ENCODE results near the gene MAP7. TPM values are rescaled to one million over a fixed set of nuclear protein-coding genes. Genes with fewer than 3 reads are reported as not detected.

MAP7 gene
- total and polyA plus RNA-seq, 2 donors (not counting 3 experiments of a cell fraction or from before 2014, with no cell fraction given) = 0.07 to 0.42 TPM

DNA sequence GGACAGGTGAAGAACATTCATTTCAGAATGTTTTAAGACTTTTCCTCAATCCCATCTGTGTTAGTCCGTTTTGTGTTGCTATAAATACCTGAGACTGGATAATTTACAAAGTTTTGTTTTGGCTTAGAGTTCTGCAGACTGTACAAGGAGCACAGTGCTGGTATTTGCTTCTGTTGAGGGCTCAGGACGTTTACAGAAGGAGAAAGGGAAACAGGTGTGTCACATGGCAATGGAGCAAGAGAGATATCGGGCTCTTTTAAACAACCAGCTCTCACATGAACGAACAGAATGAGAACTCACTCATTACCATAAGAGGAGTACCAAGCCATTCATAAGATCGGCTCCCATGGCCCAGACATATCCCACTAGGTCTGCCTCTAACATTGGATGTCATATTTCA is 16.7 kb downstream of the MAP7 start:
- Histone ChIP-seq H3K9me3 (replicated peaks; ENCODE audit: control insufficient read depth, insufficient read depth, low read length) (no peaks in the 10 kb centered on the region), H2AFZ (ENCODE audit: low read depth, low read length) (no peak overlapping the region), H3K27me3 (ENCODE audit: control insufficient read depth in 2 of 2, insufficient read depth in 2 of 2, low read length in 2 of 2) (peaks cover 7 to 14% of the 10 kb centered on the region in 2 experiments), H3K4me3 (replicated peaks in 1 of 3; ENCODE audit: insufficient read depth in 1 of 3, low read depth in 1 of 3, low read length in 3 of 3) (no peak overlapping the region), H3K4me2 (ENCODE audit: insufficient read depth, low read length) (no peak overlapping the region), H4K20me1 (replicated peaks; ENCODE audit: control insufficient read depth, extremely low read depth, insufficient read depth, low read length) (no peaks in the 10 kb centered on the region), H3K27ac (ENCODE audit: insufficient read depth, low read depth, low read length) (no peak overlapping the region), H3K9ac (replicated peaks; ENCODE audit: extremely low read depth, insufficient read depth, low read length) (no peak overlapping the region), H3K79me2 (ENCODE audit: control insufficient read depth, insufficient read depth, low read length) (no peaks in the 10 kb centered on the region), H3K36me3 (ENCODE audit: control insufficient read depth in 2 of 2, extremely low read depth in 1 of 2, insufficient read depth in 2 of 2, low read length in 2 of 2) (no peaks in the 10 kb centered on the region), H3K4me1 (ENCODE audit: control insufficient read depth, extremely low read depth, insufficient read depth, low read length) (no peaks in the 10 kb centered on the region), H3K9me1 (replicated peaks; ENCODE audit: control insufficient read depth, extremely low read depth, insufficient read depth, low read length) (no peaks in the 10 kb centered on the region)
- CTCF ChIA-PET = no interaction called here
- no TSS peak for BruUV-seq (replicated peaks)
- intact Hi-C loops (cut with micrococcal nuclease) = no loop called here
- no peak for TF ChIP-seq CTCF (IDR thresholded peaks at IDR 0.05; ENCODE audit: extremely low read depth in 1 of 2, insufficient read depth in 1 of 2, low read depth in 1 of 2, low read length in 2 of 2)
- TF ChIP-seq JUN (IDR thresholded peaks at IDR 0.05; ENCODE audit: borderline replicate concordance, insufficient read depth, insufficient read length, low read depth) = no peak
- no peak for TF ChIP-seq MYC (IDR thresholded peaks at IDR 0.05; ENCODE audit: low read depth, low read length)
- DNase-seq (ENCODE audit: low read depth, low spot score) (no peak), FAIRE-seq (no peak)
- dilution Hi-C loops (cut with MboI; ENCODE audit: extremely low pct_ligation_motif_present, low sequenced_read_pairs) = no loop called here
- POLR2A ChIA-PET = no interaction called here

- Histone ChIP-seq H3K4me3 (replicated peaks in 1 of 3; ENCODE audit: insufficient read depth in 1 of 3, low read depth in 1 of 3, low read length in 3 of 3) (no peak overlapping the region), H4K20me1 (replicated peaks; ENCODE audit: control insufficient read depth, extremely low read depth, insufficient read depth, low read length) (no peaks in the 10 kb centered on the region), H3K9me1 (replicated peaks; ENCODE audit: control insufficient read depth, extremely low read depth, insufficient read depth, low read length) (no peaks in the 10 kb centered on the region), H3K27ac (ENCODE audit: insufficient read depth, low read depth, low read length) (no peak overlapping the region), H3K4me1 (ENCODE audit: control insufficient read depth, extremely low read depth, insufficient read depth, low read length) (no peaks in the 10 kb centered on the region), H3K36me3 (ENCODE audit: control insufficient read depth in 2 of 2, extremely low read depth in 1 of 2, insufficient read depth in 2 of 2, low read length in 2 of 2) (no peaks in the 10 kb centered on the region), H3K4me2 (ENCODE audit: insufficient read depth, low read length) (no peak overlapping the region), H3K9ac (replicated peaks; ENCODE audit: extremely low read depth, insufficient read depth, low read length) (no peak overlapping the region), H3K9me3 (replicated peaks; ENCODE audit: control insufficient read depth, insufficient read depth, low read length) (no peaks in the 10 kb centered on the region), H2AFZ (ENCODE audit: low read depth, low read length) (no peak overlapping the region), H3K27me3 (ENCODE audit: control insufficient read depth in 2 of 2, insufficient read depth in 2 of 2, low read length in 2 of 2) (peaks cover 7 to 14% of the 10 kb centered on the region in 2 experiments), H3K79me2 (ENCODE audit: control insufficient read depth, insufficient read depth, low read length) (no peaks in the 10 kb centered on the region)
- intact Hi-C loops (cut with micrococcal nuclease) (no loop called here), dilution Hi-C loops (cut with MboI; ENCODE audit: extremely low pct_ligation_motif_present, low sequenced_read_pairs) (no loop called here)
- ChIA-PET CTCF (interaction anchor here (0.8 to 1.1 kb wide), 2 partner anchors 15 to 17 kb away, joined by 3 to 6 read pairs; no protein-coding TSS in a partner anchor), POLR2A (no interaction called here)
- no peak for DNase-seq (ENCODE audit: low read depth, low spot score)
- BruUV-seq (replicated peaks) = no TSS peak
- TF ChIP-seq MYC (IDR thresholded peaks at IDR 0.05; ENCODE audit: low read depth, low read length) (no peak), GATA2 (IDR thresholded peaks at IDR 0.05; ENCODE audit: insufficient read depth, insufficient read length, low read depth, low read length) (no peak), POLR2AphosphoS5 (IDR thresholded peaks at IDR 0.05; ENCODE audit: insufficient read depth, low read depth, low read length) (no peak), CTCF (IDR thresholded peaks at IDR 0.05; ENCODE audit: extremely low read depth in 1 of 2, insufficient read depth in 1 of 2, low read depth in 1 of 2, low read length in 2 of 2) (no peak), JUN (IDR thresholded peaks at IDR 0.05; ENCODE audit: borderline replicate concordance, insufficient read depth, insufficient read length, low read depth) (no peak), POLR2A (IDR thresholded peaks at IDR 0.05; ENCODE audit: low read depth, low read length) (no peak)
- TF ChIP-seq, protein P1, sequence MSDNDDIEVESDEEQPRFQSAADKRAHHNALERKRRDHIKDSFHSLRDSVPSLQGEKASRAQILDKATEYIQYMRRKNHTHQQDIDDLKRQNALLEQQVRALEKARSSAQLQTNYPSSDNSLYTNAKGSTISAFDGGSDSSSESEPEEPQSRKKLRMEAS (IDR thresholded peaks at IDR 0.05; ENCODE audit: insufficient read depth, insufficient read length) = no peak
- no peak for FAIRE-seq
Observed at GRCh38 chr6:136532030-136532429, 18.2 kb downstream of the MAP7 start.
